Daoy (cell line): ENCODE data around the gene ATAD3B. TPM values are rescaled to one million over a fixed set of nuclear protein-coding genes. Genes with fewer than 3 reads are reported as not detected.
"Not testable (repeated sequence)": the region's sequence is repeated elsewhere in the genome, so short reads cannot be mapped to it uniquely, and the experiment has no call there.

Experiments
- DNase-seq: peaks from one replicate; pipeline ENCODE4 v3.0.0-alpha.2; 2015; ENCODE audit warnings: low read depth
- total RNA-seq: library from RNA; depleted of rRNA; stranded (reverse); fragments of >200 nt; shearing (Covaris generic); gene quantifications from 2 replicates; pipeline ENCODE4 v1.2.3, GENCODE V29; 2014

The ATAD3B gene
- total RNA-seq, 1 experiment from 2014 or later: 47.5 TPM

DNA sequence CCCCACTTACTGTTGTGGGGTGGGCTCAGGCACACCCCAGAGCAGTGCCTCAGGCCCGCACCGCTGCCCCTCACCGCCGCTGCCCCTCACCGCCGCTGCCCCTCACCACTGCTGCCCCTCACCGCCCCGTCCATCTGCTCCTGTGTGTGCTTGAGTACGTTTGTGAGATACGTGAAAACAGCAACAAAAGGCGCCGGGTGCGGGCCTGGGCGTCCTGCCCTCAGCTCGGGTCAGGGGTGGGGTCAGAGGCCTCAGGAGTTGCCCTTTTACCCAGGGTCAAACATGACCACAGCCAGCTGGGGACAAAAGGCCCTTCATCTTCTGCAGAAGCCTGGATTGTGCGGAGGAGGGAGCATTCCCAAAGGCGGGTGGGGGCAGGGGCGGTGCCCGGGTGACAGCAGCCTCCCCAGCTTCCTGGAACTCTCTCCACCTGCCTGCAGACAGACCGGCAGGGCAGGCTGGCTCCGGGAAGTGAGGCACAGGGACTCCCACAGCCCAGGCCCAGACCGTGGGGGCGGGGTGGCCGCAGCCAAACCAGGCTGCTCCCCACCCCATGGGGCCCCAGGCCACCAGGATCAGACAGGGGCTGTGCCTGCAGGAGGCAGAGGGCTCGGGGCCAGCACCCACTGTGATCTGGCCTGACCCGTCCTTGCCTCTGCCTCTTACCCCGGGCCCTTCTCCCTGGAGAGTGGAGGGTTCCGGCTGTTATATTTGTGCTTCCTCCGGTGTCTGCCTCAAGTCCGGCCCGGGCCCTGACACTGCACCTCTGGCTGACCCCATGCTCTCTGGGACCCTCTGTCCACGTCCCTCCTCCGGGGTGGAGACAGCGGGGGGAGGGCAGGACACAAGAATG, 38.4 kb upstream of the ATAD3B start:
- DNase-seq: peak; percentile 55

DNA sequence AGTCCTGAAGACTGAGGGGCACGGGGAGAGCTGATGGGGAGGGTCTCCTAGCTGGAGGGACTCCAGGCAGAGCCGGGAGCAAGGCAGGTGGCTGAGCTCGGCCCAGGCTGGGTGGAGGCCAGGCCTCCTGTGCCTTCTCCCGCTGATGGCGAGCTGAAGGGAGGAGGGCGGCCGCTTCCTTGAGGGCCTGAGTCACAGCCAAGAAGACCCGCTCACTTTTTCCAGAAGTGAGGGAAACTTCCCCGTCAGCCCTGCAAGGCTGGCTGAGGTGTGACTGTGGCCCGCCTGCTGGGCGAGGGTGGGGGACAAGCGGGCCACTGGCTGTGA, 37.8 kb upstream of the ATAD3B start:
- peak; percentile 80 for DNase-seq

DNA sequence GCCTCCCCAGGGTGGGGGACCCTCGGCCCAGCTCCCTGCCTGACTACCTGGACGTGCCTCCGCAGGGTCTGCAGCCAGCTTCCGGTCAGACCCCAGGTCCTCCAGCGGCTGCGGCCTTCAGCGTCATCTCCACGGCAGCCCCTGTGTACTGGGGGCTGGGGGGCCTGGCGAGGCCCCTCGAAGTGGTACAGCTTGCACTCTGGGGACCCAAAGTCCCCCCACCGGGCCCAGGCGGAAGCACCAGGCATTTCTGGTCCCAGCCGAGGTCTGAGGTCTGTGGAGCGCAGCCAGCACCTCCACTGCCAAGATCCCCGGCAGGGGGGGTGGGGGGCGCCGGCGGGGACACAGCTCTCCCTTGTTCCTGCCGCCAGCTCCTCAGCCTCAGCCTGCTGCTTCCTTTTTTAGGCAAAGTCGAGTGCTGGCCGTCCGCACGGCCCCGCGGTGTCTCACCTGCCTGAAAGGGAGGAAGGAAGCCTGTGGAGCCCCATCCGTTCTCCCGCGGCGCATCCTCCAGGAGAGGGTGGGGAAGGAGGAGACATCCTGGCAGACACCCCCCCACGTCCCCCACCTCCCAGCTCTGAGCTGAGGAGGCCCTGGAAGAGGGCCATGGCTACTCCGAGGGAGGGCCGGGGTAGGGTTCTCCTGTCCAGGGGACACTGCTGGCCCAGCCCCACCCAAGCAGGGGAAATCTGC, 37.3 kb upstream of the ATAD3B start:
- DNase-seq: no peak

DNA sequence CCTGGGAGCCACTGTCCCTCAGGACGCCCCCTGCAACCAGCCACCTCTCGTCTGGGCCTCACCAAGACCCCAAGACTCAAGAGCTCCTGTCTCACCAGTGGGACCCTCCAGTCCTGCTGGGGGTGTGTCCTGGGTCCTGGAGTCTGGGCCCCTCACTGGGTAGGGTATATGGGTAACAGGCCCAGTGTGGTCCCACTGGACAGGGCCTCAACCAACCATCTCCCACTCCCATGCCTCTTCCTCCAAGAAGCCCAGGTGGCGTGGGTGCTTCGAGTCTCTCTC, 36.8 kb upstream of the ATAD3B start:
- no peak for DNase-seq

DNA sequence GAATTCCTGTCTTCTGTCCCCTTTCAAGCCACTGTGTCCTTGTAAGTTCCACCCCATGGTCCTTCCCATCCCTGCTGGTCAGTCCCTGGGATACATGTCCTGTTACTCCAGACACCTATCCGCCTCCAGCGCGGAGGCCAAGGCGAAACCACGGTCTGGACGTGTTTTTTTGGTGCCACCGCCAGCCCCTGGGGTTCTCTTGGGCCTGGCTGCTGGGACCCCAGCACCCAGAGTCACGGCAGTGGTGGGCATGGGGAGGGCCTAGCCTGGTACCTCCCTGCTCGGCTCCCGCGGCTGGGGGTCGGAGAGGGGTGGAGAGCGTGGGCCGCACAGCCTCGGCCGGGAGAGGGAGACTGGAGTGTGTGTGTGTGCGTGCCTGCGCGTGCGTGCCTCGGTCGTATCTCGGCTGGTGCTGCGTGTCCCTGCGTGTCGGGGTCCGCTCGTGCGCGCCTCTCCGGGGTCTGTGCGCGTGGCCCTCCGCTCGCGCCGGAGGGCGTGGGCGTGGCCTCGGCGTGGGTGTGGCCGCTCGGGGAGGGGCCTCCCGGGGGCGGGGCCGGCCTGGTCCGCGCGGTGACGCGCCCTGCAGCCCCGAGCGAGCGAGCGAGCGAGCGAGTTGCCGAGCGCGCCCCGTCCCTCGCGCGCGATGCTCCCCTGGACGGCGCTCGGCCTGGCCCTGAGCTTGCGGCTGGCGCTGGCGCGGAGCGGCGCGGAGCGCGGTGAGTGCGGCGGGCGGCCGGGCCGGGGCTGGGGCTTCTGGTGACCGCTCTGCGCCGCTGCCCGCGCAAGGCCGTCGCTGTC, 36.3 kb upstream of the ATAD3B start, which contains the start of gene VWA1:
TSS of gene VWA1 (plus strand) at position 585 of the 798 bp plus-strand sequence. CDS start at position 644, 59 bp downstream.
- peak; percentile 80 for DNase-seq

DNA sequence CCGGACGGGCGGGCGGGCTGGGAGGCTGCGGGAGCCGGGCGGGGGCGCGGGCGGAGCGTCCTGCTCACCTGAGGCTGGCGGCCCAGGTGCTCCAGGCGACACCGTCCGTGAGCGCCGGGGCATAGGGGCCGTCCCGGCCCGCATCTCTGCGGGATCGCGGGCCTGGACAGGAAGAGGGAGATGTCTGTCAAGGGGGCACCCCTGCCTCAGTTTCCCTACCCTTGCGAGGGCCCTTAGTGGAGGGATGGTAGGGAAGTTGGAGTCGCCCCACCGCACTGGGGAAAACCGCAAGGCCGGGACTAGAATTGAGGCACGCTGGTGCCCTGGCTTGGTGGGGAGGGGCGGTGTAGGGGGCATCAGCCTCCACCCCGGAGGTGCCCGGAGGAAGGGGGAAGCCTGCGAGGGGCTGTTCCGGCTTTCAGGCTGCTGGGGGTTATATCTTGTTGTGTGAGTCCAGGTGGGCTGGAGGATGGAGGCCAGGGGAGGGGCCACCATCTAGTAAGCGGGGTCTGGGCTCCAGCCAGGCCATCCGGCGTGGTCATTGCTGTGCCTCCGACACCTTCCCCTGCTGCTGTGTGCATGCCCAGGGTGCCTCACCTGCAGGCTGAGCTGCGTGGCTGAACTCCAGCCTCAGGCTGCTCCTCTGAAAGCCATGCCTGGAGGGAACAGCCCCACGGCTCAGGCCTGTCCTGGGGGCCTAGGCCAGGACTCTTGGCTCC, 35.5 kb upstream of the ATAD3B start:
- DNase-seq: no peak

DNA sequence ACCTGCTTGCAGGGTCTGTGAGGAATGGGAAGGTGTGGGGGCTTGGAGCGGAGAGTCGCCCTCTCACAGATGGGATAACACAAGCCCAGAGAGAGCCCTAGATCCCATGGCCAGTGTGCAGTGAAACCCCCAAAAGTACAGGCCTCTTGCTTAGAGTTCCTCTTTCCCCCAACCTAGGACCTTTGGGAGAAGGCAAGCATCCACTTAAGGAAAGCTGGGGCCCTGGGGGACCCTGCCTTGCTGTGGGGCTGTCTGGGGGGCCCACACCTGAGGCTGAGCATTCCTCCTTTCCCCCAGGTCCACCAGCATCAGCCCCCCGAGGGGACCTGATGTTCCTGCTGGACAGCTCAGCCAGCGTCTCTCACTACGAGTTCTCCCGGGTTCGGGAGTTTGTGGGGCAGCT, 34.9 kb upstream of the ATAD3B start:
- DNase-seq: no peak

DNA sequence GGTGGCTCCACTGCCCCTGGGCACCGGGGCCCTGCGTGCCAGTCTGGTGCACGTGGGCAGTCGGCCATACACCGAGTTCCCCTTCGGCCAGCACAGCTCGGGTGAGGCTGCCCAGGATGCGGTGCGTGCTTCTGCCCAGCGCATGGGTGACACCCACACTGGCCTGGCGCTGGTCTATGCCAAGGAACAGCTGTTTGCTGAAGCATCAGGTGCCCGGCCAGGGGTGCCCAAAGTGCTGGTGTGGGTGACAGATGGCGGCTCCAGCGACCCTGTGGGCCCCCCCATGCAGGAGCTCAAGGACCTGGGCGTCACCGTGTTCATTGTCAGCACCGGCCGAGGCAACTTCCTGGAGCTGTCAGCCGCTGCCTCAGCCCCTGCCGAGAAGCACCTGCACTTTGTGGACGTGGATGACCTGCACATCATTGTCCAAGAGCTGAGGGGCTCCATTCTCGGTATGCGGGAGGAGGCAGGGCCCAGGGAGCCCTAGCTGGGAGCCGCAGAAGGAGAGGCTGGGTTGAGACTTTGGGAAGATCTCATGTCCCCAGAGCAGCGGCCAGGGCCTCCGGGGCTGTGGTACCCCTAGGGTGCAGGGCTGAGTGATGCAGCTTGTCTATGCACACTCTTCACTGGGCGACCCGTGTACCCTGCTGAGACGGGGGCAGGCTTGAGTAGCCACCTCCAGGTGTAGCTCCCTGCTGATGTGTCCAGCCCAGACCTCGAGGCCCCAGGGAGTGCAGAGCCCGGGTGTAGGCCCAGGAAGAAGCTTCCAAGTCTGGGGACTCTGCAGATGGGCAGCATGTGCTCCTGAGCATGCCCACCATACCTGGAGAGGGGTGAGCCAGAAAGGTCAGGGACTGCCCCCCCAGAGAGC, 34.3 kb upstream of the ATAD3B start:
- DNase-seq: no peak

DNA sequence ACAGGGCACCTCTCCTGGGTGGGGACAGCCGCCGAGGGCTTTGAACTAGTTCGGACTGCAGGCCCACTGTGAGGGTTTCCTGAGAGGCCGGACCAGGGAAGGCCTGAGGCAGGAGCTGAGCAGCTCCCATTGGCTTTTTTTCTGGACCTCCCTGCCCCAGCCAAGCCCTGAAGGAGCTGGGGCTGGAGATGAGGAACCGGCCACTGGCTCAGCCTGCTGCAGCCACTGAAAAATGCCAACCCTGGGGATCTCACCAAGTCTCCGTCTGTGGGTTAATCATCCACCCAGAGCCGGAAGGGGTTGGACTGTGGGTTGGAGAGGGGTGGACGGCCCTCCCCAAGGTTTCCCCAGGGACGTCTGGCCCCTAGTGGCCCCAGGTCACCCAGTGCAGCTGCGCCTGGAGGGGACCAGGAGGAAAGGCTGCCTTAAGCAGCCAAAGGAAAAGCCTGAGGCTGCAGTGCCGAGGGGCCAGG, 33.6 kb upstream of the ATAD3B start:
- DNase-seq: no peak

DNA sequence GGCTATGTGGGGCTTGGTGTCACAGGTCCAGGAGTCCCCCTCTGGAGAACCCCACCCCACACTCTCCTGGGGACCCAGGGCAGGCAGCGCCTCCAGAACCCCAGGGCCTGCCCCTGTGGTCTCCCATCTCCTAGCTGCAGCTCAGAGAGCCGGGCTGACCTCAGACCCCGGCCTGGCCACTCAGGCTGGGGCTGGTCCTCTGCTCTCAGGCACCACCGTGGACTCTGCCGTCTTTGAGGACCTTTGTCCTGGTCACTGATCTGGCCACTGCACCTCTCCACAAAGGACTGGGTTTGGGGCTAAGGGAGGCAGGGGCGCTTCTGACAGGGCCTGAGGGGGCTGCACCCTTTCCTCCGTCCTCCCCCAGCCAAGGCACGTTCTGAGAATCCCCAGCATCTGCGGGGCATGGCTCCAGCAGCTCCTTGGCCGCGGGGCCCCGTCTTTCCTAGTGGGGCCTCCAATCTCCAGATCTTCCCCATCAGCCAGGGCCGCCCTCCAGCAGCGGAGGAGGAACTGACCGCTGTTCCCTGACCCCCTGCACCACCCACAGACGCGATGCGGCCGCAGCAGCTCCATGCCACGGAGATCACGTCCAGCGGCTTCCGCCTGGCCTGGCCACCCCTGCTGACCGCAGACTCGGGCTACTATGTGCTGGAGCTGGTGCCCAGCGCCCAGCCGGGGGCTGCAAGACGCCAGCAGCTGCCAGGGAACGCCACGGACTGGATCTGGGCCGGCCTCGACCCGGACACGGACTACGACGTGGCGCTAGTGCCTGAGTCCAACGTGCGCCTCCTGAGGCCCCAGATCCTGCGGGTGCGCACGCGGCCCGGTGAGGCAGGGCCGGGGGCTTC, 32.8 kb upstream of the ATAD3B start:
- DNase-seq: no peak

DNA sequence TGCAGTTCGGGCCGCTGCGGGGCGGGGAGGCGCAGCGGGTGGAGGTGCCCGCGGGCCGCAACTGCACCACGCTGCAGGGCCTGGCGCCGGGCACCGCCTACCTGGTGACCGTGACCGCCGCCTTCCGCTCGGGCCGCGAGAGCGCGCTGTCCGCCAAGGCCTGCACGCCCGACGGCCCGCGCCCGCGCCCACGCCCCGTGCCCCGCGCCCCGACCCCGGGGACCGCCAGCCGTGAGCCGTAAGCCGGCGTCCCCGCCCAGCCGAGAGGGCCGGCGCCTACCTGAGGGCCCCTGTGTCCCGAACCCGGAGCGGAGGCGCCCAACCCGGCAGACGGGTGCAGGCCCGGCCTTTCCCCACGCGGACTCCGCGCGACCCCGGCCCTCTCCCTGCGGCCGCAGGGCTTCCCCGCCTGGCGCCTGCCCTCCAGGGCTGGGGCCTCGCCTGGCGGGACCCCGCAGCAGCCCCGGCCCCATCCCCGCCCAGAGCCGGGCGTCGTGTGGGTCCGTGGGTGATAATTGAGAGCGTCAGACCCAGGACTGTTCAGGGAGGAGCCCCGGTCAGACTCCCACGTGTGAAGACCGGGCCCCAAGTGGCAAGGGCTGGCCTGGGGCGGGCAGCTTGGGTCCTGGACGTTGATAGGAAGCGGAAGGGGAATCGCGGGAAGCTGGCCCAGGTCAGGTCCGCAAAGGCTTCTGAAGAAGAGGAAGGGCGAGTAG, 31.9 kb upstream of the ATAD3B start:
- no peak for DNase-seq

DNA sequence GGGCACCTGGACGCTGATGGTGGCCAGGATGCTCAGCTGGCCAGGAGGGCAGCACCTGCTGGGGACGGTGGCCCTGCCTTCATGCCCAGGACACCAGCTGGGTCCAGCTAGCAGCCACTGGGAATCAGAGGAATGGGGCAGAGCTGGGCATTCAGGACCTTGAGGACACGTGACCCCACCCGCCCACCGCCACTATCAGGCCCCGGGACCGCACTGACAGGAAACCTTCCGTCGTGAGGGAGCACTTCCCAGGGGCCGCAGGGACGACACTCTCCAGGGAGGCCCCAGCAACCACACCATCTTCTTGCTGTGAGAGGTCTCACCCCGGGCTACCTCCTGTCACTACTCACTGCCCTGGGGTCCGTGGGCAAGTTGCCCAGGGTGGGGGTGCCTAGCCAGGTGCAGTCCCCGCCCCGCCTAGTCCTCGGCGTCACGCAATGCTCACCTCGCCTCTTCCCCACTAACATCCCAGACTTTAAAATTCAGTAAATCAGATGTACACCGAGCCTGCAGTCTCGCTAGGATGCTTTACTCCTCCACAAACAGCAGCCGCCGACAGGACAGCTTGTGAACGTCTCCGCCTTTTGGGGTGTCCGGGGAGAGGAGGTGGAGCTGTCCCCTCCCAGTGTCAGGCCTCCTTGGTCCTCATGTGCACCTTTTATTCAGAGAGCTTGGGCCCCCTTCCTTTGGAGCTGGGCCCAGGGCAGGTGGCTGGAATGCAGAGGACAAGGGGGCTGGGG, 31.1 kb upstream of the ATAD3B start:
- DNase-seq: no peak

DNA sequence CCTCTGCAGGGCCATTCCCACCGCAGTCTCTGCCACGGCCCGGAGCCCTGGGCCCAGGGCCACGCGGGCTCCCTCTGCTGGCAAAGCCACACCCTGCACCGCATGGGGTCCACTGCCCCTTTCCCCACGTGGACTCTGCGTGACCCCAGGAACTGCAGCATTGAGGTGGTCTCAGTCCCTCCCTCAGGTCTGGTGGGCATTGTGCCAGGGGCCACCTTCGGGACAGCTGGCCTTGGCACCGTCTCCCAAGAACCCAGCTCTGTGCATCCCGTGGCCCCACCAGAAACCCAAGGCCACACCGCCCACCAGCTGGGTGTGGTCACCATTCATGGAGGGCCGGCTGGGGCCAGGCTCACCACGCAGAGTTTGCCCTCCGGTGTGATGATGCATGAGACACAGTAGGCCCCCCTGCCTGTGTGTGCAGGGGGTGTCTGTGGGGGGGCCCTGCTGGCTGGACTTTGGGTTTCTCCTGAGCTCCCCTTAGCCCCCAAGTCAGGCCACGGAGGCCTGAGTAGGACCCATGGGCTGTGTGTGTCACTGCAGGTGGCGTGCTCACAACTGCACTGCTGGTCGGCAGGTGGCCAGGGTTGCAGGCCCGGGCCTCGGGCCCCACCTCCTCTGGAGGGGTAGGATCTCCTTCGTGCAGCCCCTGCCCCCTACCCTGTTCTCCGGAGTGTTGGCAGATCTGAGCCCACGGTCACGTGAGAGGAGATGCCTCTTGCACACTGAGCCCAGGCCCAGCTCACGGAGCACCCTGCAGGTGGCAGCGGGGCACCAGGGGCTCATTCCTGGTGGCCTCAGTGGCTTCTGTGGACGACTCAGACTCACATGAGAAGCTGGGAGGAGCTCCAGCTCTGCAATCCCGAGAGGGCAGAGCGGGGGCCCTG, 30.3 kb upstream of the ATAD3B start:
- peak; percentile 66 for DNase-seq

DNA sequence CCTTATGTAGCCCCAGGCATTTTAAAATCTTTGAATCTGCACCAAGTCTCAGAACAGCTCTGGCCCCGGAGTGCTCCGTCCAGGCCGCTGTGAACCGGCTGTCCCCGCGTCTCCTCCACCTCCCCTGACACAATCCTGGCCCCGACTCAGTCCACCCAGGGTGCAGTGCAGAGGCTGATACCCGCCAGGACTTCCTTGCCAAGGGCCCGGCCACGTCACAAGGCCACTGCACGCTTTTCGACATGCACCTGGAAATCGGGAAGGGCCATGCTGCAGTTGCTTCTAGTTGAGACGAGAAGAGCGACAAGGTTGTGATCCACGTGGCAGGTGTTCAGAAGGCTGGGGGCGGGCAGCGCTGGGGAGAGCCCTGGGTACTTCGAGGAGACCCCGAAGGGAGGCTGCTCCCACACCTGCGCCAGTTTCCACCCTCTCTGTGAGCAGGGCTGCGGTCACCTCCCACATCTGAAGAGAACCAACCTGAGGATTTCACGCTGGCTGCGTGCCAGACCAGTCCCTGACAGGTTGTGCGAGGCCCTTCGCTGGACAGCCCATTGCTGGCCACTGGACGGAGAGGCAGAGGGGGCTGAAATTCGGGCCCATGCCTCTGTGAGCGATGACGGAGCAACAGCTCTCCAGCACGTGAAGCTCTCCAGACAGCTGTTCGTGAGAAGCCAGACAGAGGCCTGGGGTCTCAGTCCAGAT, 29.3 kb upstream of the ATAD3B start:
- no peak for DNase-seq

DNA sequence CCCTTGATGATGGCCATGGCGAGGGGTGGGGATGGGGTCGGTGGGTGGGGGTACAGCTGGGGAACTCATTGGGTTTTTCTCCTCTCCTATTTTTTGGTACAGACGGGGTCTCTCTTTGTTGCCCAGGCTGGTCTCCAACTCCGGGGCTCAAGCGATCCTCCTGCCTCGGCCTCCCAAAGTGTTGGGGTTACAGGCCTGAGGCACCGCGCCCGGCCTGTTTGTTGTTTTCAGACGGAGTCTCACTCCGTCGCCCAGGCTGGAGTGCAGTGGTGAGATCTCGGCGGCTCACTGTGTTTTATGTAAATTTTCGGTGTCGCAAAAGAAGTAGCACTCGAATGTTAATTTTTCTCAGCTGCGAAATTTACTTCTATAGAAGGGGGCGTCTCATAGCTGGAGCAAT, 24.9 kb upstream of the ATAD3B start:
- DNase-seq: not testable (repeated sequence)

DNA sequence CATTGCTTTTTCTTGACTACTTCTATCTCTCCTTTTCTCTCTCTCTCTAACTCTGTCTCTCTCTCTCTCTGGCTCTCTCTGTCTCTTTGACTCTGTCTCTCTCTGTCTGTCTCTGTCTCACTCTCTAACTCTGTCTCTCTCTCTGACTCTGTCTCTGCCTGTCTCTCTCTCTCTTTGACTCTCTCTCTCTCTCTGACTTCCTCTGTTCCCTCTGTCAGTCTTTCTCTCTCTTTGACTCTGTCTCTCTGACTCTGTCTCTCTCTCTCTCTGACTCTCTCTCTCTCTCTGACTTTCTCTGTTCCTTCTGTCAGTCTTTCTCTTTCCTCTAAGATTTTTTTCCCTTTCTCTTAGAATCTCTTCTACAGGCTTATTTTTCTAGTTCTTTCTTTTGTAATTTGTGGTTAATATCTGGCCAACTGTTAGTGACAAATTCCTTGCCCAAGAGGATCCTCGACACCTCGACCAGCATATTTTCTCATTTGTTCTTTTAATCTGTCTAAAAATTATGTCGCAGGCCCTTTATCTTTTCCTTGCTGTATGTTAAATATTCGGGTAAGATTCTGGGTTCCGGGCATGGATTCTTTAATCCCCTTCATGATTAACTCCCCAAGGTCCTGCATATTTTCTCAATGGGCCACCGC, 22.3 kb upstream of the ATAD3B start, which contains the start of gene ATAD3C:
TSS of gene ATAD3C (plus strand) at position 591 of the 641 bp plus-strand sequence. CDS start 995 bp downstream, outside the sequence.
- no peak for DNase-seq
